Mesothelial cell of epicardium (in vitro differentiated cells): ENCODE measurements around the gene CSPG4. TPM values are rescaled to one million over a fixed set of nuclear protein-coding genes. Genes with fewer than 3 reads are reported as not detected.
A peak's percentile ranks its signal among the peaks of the same experiment; 100 is the strongest.
"Not testable (repeated sequence)": the region's sequence is repeated elsewhere in the genome, so short reads cannot be mapped to it uniquely, and the experiment has no call there.

ENCODE experiments used
- DNase-seq, 2 experiments: peaks; one replicate each; pipeline ENCODE4 v3.0.0; 2021; ENCODE audit warnings: low spot score in 2 of 2; ENCODE audit not compliant: unreplicated experiment in 2 of 2
- H3K27ac Mint-ChIP-seq: 2 replicates; pipeline ENCODE4 v1.8.0; 2021; ENCODE audit warnings: mixed read lengths
- H3K27me3 Mint-ChIP-seq: 2 replicates; pipeline ENCODE4 v1.8.0; 2021; ENCODE audit warnings: low read depth, mixed read lengths
- H3K36me3 Mint-ChIP-seq: 2 replicates; pipeline ENCODE4 v1.8.0; 2021; ENCODE audit warnings: mixed read lengths
- H3K4me1 Mint-ChIP-seq: 2 replicates; pipeline ENCODE4 v1.8.0; 2021; ENCODE audit warnings: mixed read lengths
- H3K4me3 Mint-ChIP-seq: 2 replicates; pipeline ENCODE4 v1.8.0; 2021; ENCODE audit warnings: mild to moderate bottlenecking, moderate library complexity, mixed read lengths
- H3K9me3 Mint-ChIP-seq: 2 replicates; pipeline ENCODE4 v1.8.0; 2021; ENCODE audit warnings: mixed read lengths
- total RNA-seq: library from RNA; stranded (reverse); gene quantifications from 3 replicates; pipeline ENCODE4 v1.2.1, GENCODE V29; 2021
- TF ChIP-seq, protein P1 (sequence below): fragments of 200-600 bp; sonication (generic); IDR thresholded peaks from one replicate; pipeline ENCODE4 v1.5.0; 2021; ENCODE audit warnings: antibody characterized with exemption; ENCODE audit not compliant: unreplicated experiment

CSPG4 gene
- total RNA-seq, 1 donor from 2014 or later: 11.4 TPM

DNA sequence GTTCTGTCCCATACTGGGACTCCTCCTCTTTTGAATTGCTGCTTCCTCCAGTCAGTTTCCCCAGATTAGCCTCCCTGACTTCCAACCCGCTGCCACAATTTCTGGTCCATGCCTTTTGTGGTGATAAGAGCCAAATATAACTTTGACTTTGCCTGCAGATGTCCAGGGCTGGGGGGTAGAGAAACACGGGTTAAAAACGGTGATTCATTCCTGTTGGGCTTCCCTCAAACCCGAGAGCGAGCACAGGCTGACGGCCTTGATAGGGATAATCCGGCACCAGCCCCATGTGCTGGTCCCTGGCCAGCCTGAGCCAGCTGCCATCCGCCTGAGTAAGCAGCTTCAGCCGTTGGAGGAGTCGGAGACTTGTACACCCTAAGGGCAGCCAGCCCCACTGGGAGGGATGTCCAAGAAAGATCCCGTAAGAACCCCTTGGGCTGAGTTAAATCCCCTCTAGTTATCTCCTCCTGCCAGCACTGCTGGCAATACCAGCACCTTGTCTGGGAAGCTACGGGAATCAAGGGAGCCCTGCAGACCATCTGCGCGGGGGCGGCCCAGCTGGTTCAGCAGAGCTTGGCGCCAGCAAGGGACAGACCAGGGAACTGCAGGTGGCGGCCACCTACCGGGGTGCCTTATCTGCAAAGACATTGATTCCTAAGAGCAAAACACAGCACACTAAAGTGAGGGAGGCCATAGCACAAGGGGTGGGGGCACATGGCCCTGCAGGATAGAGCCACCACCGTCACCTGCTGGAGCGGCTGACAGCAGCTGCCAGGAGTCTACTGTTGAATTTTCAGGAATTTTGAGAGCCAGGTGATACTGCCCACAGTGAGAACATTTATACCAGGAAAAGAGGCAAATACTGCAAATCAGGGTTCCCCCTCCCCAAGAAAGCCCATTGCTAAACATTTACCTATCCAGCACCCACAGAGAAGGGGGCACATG, 18.1 kb downstream of the CSPG4 start:
- peaks cover 1% of the 10 kb centered on the region for H3K27me3 Mint-ChIP-seq
- H3K4me3 Mint-ChIP-seq: no peak overlapping the region
- peak in 1 of 2 experiments; percentile 56 for DNase-seq
- no peaks in the 10 kb centered on the region for H3K9me3 Mint-ChIP-seq
- H3K36me3 Mint-ChIP-seq: no peaks in the 10 kb centered on the region
- H3K4me1 Mint-ChIP-seq: peaks cover 34% of the 10 kb centered on the region
- peak overlapping the region; percentile 74 for H3K27ac Mint-ChIP-seq
- TF ChIP-seq, protein P1, sequence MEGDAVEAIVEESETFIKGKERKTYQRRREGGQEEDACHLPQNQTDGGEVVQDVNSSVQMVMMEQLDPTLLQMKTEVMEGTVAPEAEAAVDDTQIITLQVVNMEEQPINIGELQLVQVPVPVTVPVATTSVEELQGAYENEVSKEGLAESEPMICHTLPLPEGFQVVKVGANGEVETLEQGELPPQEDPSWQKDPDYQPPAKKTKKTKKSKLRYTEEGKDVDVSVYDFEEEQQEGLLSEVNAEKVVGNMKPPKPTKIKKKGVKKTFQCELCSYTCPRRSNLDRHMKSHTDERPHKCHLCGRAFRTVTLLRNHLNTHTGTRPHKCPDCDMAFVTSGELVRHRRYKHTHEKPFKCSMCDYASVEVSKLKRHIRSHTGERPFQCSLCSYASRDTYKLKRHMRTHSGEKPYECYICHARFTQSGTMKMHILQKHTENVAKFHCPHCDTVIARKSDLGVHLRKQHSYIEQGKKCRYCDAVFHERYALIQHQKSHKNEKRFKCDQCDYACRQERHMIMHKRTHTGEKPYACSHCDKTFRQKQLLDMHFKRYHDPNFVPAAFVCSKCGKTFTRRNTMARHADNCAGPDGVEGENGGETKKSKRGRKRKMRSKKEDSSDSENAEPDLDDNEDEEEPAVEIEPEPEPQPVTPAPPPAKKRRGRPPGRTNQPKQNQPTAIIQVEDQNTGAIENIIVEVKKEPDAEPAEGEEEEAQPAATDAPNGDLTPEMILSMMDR: no peak

DNA sequence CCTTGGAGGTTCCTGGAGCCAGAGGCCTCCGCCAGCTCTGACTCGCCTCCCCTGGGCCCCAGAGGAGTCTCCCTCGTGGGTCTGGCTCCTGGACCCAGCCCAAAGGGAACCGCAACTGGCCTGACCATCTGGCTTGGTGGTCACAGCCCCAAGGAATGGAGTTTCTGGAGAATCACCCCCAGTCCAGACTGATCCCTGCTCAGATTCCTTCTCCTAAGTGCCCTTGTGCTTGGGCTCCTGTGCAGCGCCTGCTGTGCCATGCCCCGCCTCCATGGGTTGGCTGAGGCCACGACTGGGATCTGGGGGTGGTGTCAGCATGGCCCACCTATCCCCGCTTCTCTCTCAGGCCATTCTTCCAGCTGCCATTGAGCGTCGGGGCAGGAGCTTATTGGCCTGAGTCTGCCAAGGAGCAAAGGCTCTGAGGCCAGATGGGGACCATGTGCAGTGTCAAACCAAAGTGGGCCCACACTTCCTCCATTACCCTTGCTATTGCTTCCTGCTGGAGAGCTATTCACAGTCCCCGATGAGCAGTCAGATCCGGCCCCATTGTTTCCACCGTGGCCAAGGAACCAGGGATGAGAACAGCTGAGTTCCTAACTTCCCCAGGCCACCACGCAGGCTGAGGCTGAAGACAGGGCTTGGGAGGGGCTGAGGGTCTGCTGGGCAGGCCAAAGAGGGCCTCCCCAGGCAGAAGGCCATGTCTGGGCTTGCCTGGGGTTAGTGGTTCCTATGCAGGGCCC, 19.0 kb downstream of the CSPG4 start:
- no peak for DNase-seq

DNA sequence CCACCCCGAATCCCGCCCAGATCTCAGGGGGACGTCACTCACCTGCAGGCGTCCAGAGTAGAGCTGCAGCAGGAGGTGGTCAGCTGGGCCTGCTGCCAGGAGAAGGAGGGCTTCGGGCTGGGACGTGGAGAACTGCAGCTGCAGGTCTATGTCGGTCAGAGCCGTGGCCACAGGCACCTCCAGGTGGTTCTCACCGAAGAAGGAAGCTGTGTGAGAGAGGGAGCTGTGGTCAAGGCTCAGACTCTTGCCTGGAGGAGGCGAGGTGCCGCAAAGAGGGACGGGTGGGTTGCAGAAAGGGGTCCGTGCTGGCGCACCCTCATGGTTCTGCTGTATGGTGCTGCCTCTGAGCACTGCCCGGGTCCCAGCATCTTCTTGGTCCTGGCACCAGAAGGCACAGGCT, 19.6 kb downstream of the CSPG4 start:
- not testable (repeated sequence) for DNase-seq, H3K4me3 Mint-ChIP-seq, H3K27ac Mint-ChIP-seq, H3K9me3 Mint-ChIP-seq, H3K36me3 Mint-ChIP-seq, H3K27me3 Mint-ChIP-seq
- H3K4me1 Mint-ChIP-seq: peaks cover 31% of the 10 kb centered on the region

More for the DNA sequence above, 19.0 kb downstream of the CSPG4 start:
- TF ChIP-seq, protein P1: no peak
- peaks cover 1% of the 10 kb centered on the region for H3K27me3 Mint-ChIP-seq
- no peak overlapping the region for H3K4me3 Mint-ChIP-seq
- H3K4me1 Mint-ChIP-seq: peaks cover 31% of the 10 kb centered on the region
- peak overlapping the region; percentile 74 for H3K27ac Mint-ChIP-seq
- H3K36me3 Mint-ChIP-seq: no peaks in the 10 kb centered on the region
- no peaks in the 10 kb centered on the region for H3K9me3 Mint-ChIP-seq

DNA sequence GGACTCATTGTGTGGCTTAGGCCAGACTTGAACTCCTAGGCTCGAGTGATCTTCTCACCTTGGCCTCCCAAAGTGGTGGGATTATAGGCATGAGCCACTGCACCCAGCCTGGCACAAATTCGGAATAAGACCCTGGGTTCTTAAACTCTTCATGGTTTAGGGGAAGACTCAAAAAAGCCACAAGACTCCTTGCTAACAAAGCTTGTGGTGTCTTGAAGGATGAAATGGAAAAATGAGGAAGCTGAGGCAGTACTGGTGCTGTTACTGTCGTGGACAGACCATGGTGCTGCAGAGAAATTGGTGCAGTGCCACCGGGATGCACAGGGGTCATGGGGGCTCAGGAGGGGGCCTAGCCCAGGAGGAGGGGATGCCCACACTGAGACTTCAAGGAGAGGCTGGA, 20.3 kb downstream of the CSPG4 start:
- H3K9me3 Mint-ChIP-seq, H3K27me3 Mint-ChIP-seq, H3K27ac Mint-ChIP-seq, H3K4me3 Mint-ChIP-seq, H3K36me3 Mint-ChIP-seq, DNase-seq: not testable (repeated sequence)
- H3K4me1 Mint-ChIP-seq: peaks cover 26% of the 10 kb centered on the region

DNA sequence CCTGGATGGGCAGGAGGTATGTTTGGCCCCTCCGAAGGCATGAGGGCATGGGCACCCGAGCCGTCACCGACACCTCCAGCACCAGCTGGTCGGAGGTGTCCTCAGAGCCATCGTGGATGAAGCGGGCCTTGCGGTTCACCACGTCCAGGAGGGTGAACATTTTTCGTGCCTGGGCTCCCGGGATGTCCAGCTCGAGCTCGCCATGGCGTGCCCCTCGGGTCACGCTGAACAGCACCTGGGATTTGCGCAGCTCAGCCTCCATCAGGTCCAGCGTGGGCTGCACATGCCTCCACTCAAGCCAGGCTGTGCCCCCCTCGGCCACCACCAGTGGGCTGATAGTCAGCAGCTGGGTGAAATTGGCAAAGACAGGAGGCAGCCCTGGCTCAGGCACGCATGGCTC, 23.2 kb downstream of the CSPG4 start:
- not testable (repeated sequence) for H3K27me3 Mint-ChIP-seq, H3K36me3 Mint-ChIP-seq, H3K27ac Mint-ChIP-seq, H3K4me3 Mint-ChIP-seq, H3K9me3 Mint-ChIP-seq, DNase-seq
- peaks cover 13% of the 10 kb centered on the region for H3K4me1 Mint-ChIP-seq

DNA sequence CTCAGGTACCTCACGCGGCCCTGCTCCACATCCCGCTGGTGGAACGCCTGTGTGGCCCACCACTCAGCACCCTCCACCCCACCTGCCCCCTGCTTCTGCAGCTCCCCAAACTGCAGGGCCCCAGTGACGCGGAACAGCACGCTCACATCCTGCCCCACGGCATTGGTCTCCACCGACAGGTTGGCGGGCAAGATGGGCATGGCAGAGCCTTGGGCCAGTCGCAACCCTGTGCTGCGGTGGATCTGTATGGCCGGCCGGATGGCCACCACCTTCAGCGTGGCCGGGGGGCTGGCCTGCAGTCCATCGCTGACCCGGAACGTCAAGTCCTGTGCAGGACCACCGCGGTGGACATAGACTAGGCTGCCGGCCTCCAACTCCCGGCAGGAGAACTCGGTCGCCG, 23.8 kb downstream of the CSPG4 start:
- H3K4me3 Mint-ChIP-seq: no peak overlapping the region
- DNase-seq: no peak
- TF ChIP-seq, protein P1: no peak
- no peak overlapping the region for H3K27ac Mint-ChIP-seq
- H3K9me3 Mint-ChIP-seq: no peaks in the 10 kb centered on the region
- peaks cover 8% of the 10 kb centered on the region for H3K4me1 Mint-ChIP-seq
- no peaks in the 10 kb centered on the region for H3K36me3 Mint-ChIP-seq
- peaks cover 1% of the 10 kb centered on the region for H3K27me3 Mint-ChIP-seq

DNA sequence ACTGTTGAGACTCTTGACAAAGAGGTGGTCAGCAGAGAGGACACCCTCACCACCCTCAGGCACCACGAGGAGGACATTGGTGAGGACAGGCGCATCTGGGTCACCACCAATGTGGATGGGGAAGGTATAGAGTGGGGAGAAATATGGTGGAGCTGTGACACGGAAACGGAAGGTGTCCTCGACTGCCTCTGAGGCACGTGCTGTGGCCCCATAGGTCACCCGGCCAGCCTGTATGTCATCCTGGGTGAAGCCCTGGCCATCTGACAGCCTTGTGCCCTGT, 24.4 kb downstream of the CSPG4 start:
- no peak for DNase-seq
- no peak overlapping the region for H3K27ac Mint-ChIP-seq
- no peak overlapping the region for H3K4me3 Mint-ChIP-seq
- TF ChIP-seq, protein P1: no peak
- H3K27me3 Mint-ChIP-seq: peaks cover 1% of the 10 kb centered on the region
- peaks cover 5% of the 10 kb centered on the region for H3K4me1 Mint-ChIP-seq
- H3K36me3 Mint-ChIP-seq: no peaks in the 10 kb centered on the region
- H3K9me3 Mint-ChIP-seq: no peaks in the 10 kb centered on the region
